ENCODE results near the gene SLC25A40. TPM values are rescaled to one million over a fixed set of nuclear protein-coding genes. Genes with fewer than 3 reads are reported as not detected.
A peak's percentile ranks its signal among the peaks of the same experiment; 100 is the strongest.

The SLC25A40 gene
- total and polyA plus RNA-seq, 8 donors, result 23.1 to 47.8 (median 36.0) TPM

- peak; percentile 83 for ATAC-seq
- H3K4me3 ChIP-seq, result no peak overlapping the region
- H3K27ac ChIP-seq, result no peak overlapping the region
- no peaks in the 10 kb centered on the region for H3K36me3 ChIP-seq
- H3K9me3 ChIP-seq, result no peaks in the 10 kb centered on the region
- H3K4me1 ChIP-seq, result no peaks in the 10 kb centered on the region
- H3K27me3 ChIP-seq, result no peaks in the 10 kb centered on the region
- peak in 2 of 4 donors; percentile 28 to 46 for DNase-seq
- intact Hi-C loops (cut with DNase I), result loop anchor here in 1 of 2 donors (10.0 kb wide), 1 partner anchor 87 kb away; no protein-coding TSS in a partner anchor
- peak; percentile 33 to 48 for TF ChIP-seq CTCF (IDR thresholded peaks at IDR 0.05)
These were observed 78.3 kb downstream of the SLC25A40 start for GRCh38 chr7:87797798-87798403.

- ATAC-seq (no peak), DNase-seq (no peak)
- Histone ChIP-seq H3K36me3 (no peaks in the 10 kb centered on the region), H3K4me3 (no peak overlapping the region), H3K4me1 (no peaks in the 10 kb centered on the region), H3K27ac (no peak overlapping the region), H3K9me3 (no peaks in the 10 kb centered on the region), H3K27me3 (no peaks in the 10 kb centered on the region)
- intact Hi-C loops (cut with DNase I), result loop anchor here in 1 of 2 donors (10.0 kb wide), 1 partner anchor 87 kb away; no protein-coding TSS in a partner anchor
- TF ChIP-seq CTCF (IDR thresholded peaks at IDR 0.05), result no peak
These were observed 78.8 kb downstream of the SLC25A40 start for GRCh38 chr7:87797395-87797794.

GRCh38 chr7:87785368-87785995 lies 90.7 kb downstream of the SLC25A40 start:
- Histone ChIP-seq H3K9me3 (no peaks in the 10 kb centered on the region), H3K4me1 (no peaks in the 10 kb centered on the region), H3K36me3 (no peaks in the 10 kb centered on the region), H3K4me3 (no peak overlapping the region), H3K27me3 (no peaks in the 10 kb centered on the region), H3K27ac (no peak overlapping the region)
- no peak for ATAC-seq
- peak in 1 of 4 donors; percentile 48 for DNase-seq
- intact Hi-C loops (cut with DNase I), result no loop called here
- TF ChIP-seq CTCF (IDR thresholded peaks at IDR 0.05), result no peak

GRCh38 chr7:87784424-87784823 lies 91.7 kb downstream of the SLC25A40 start:
- no peaks in the 10 kb centered on the region for H3K9me3 ChIP-seq
- TF ChIP-seq CTCF (IDR thresholded peaks at IDR 0.05), result no peak
- H3K36me3 ChIP-seq, result no peaks in the 10 kb centered on the region
- no peaks in the 10 kb centered on the region for H3K27me3 ChIP-seq
- no peak overlapping the region for H3K27ac ChIP-seq
- no peaks in the 10 kb centered on the region for H3K4me1 ChIP-seq
- intact Hi-C loops (cut with DNase I), result no loop called here
- ATAC-seq (no peak), DNase-seq (no peak)
- H3K4me3 ChIP-seq, result no peak overlapping the region

Other genes with a start within 250 kb of the SLC25A40 start
- 1 to 10 TPM in 1 of 2 donors, under 1 TPM in 1; 0.38 to 1.1 TPM for gene RUNDC3B, start 248.0 kb downstream of the SLC25A40 start, total RNA-seq
- under 1 TPM; 0.15 to 0.43 (median 0.34) TPM for gene RUNDC3B, start 248.0 kb downstream of the SLC25A40 start, polyA plus RNA-seq (ENCODE audit: insufficient read length in 6 of 6)
- gene DBF4, start 133 bp upstream of the SLC25A40 start, total RNA-seq, result 10 to 100 TPM in 1 of 2 donors, 1 to 10 TPM in 1; 10.0 to 14.1 TPM
- gene DBF4, start 133 bp upstream of the SLC25A40 start, polyA plus RNA-seq (ENCODE audit: insufficient read length in 6 of 6), result 10 to 100 TPM; 14.4 to 23.7 (median 17.6) TPM
- 1 to 10 TPM; 2.6 to 3.5 TPM for gene ADAM22, start 57.9 kb upstream of the SLC25A40 start, total RNA-seq
- 10 to 100 TPM; 12.7 to 25.3 (median 20.6) TPM for gene ADAM22, start 57.9 kb upstream of the SLC25A40 start, polyA plus RNA-seq (ENCODE audit: insufficient read length in 6 of 6)